IMR-90 (cell line): Measurements from ENCODE around the gene DRICH1. TPM values are rescaled to one million over a fixed set of nuclear protein-coding genes. Genes with fewer than 3 reads are reported as not detected.
"Not testable (repeated sequence)": the region's sequence is repeated elsewhere in the genome, so short reads cannot be mapped to it uniquely, and the experiment has no call there.

Source experiments
- ATAC-seq: fragments of 200-7000 bp; cut with Tn5 transposase; 2 replicates; pipeline ENCODE4 v1.9.1; 2020; ENCODE audit warnings: low read depth, mild to moderate bottlenecking, moderate library complexity
- BruUV-seq: library from RNA; stranded (reverse); fragments of 400-500 nt; replicated peaks from 2 replicates; lab custom pipeline; 2021; lab: Mats Ljungman, UMichigan
- CTCF ChIA-PET: fragments of 300-600 bp; formaldehyde crosslinking; extraction: SDS; loops from one replicate; lab custom pipeline; 2021; ENCODE audit warnings: antibody characterized with exemption; lab: Yijun Ruan, JAX
- POLR2A ChIA-PET: fragments of 300-600 bp; sonication (Branson Sonifier 250); formaldehyde crosslinking; loops from one replicate; lab custom pipeline; 2022; ENCODE audit warnings: antibody characterized with exemption; ENCODE audit not compliant: unreplicated experiment; lab: Charles Lee
- DNase-seq: peaks from one replicate; pipeline ENCODE4 v3.0.0; 2013
- H2AFZ ChIP-seq: replicated peaks from 2 replicates; pipeline ENCODE3; 2013; ENCODE audit warnings: low read length, mild to moderate bottlenecking; ENCODE audit not compliant: poor library complexity
- H2AK5ac ChIP-seq: 2 replicates; pipeline ENCODE4 v1.6.1; 2013; ENCODE audit warnings: low read depth, low read length, inconsistent platforms
- H2AK9ac ChIP-seq: replicated peaks from 2 replicates; pipeline ENCODE3; 2013; ENCODE audit warnings: mild to moderate bottlenecking, low read depth, low read length, moderate library complexity; ENCODE audit not compliant: poor library complexity
- H2BK120ac ChIP-seq: 2 replicates; pipeline ENCODE4 v1.6.1; 2013; ENCODE audit warnings: low read depth, low read length, inconsistent platforms
- H2BK15ac ChIP-seq: 3 replicates; pipeline ENCODE4 v1.6.1; 2013; ENCODE audit warnings: low read depth, low read length, inconsistent platforms
- H2BK20ac ChIP-seq: 2 replicates; pipeline ENCODE4 v1.6.1; 2013; ENCODE audit warnings: low read depth, mild to moderate bottlenecking, inconsistent platforms, low read length, moderate library complexity
- H2BK5ac ChIP-seq: 2 replicates; pipeline ENCODE4 v1.6.1; 2013; ENCODE audit warnings: mild to moderate bottlenecking, low read depth, low read length, inconsistent platforms; ENCODE audit not compliant: poor library complexity, severe bottlenecking
- H3K14ac ChIP-seq: replicated peaks from 2 replicates; pipeline ENCODE4 v1.6.1; 2013; ENCODE audit warnings: low read depth, low read length, inconsistent platforms
- H3K18ac ChIP-seq: 2 replicates; pipeline ENCODE4 v1.6.1; 2013; ENCODE audit warnings: low read depth, low read length, control low read depth
- H3K23ac ChIP-seq: 2 replicates; pipeline ENCODE4 v1.6.1; 2013; ENCODE audit warnings: low read depth, low read length, inconsistent platforms
- H3K27ac ChIP-seq: 2 replicates; pipeline ENCODE4 v1.5.1; 2013; ENCODE audit warnings: mild to moderate bottlenecking, control low read depth, low read length; ENCODE audit not compliant: insufficient read depth
- H3K27me3 ChIP-seq: 2 replicates; pipeline ENCODE4 v1.6.1; 2013; ENCODE audit warnings: low read length; ENCODE audit not compliant: control insufficient read depth, insufficient read depth
- H3K36me3 ChIP-seq: 2 replicates; pipeline ENCODE4 v1.6.1; 2013; ENCODE audit warnings: low read length, mixed read lengths; ENCODE audit not compliant: control insufficient read depth, insufficient read depth
- H3K4ac ChIP-seq: 2 replicates; pipeline ENCODE4 v1.6.1; 2013; ENCODE audit warnings: low read depth, low read length, inconsistent platforms
- H3K4me1 ChIP-seq: 2 replicates; pipeline ENCODE4 v1.6.1; 2013; ENCODE audit warnings: low read length, mixed read lengths; ENCODE audit not compliant: control insufficient read depth, insufficient read depth
- H3K4me2 ChIP-seq: 2 replicates; pipeline ENCODE4 v1.6.1; 2013; ENCODE audit warnings: low read depth, mild to moderate bottlenecking, control low read depth, low read length, moderate library complexity
- H3K4me3 ChIP-seq: 2 replicates; pipeline ENCODE4 v1.5.1; 2013; ENCODE audit warnings: low read depth, mild to moderate bottlenecking, control low read depth, low read length, moderate library complexity; ENCODE audit not compliant: insufficient read depth
- H3K56ac ChIP-seq: 2 replicates; pipeline ENCODE4 v1.6.1; 2013; ENCODE audit warnings: low read length, inconsistent platforms; ENCODE audit not compliant: insufficient read depth; ENCODE audit errors: extremely low read depth
- H3K79me1 ChIP-seq, 2 experiments: 2 replicates each; pipeline ENCODE4 v1.6.1; 2013; ENCODE audit warnings: low read length in 2 of 2, inconsistent platforms in 1 of 2, low read depth in 1 of 2
- H3K9ac ChIP-seq: 2 replicates; pipeline ENCODE4 v1.6.1; 2013; ENCODE audit warnings: low read depth, low read length, control low read depth
- H3K9me1 ChIP-seq: 2 replicates; pipeline ENCODE4 v1.6.1; 2013; ENCODE audit warnings: low read length, inconsistent platforms; ENCODE audit not compliant: insufficient read depth
- H3K9me3 ChIP-seq: 2 replicates; pipeline ENCODE4 v1.6.1; 2013; ENCODE audit warnings: low read length; ENCODE audit not compliant: control insufficient read depth, insufficient read depth
- H4K20me1 ChIP-seq: 2 replicates; pipeline ENCODE4 v1.6.1; 2013; ENCODE audit warnings: low read length, inconsistent platforms; ENCODE audit not compliant: insufficient read depth
- H4K5ac ChIP-seq: 2 replicates; pipeline ENCODE4 v1.6.1; 2013; ENCODE audit warnings: mild to moderate bottlenecking, low read depth, low read length, control low read depth
- H4K8ac ChIP-seq, 2 experiments: 2 replicates each; pipeline ENCODE4 v1.6.1; 2013; ENCODE audit warnings: low read depth in 2 of 2, low read length in 2 of 2, control low read depth in 1 of 2, inconsistent platforms in 1 of 2
- H4K91ac ChIP-seq: 2 replicates; pipeline ENCODE4 v1.6.1; 2013; ENCODE audit warnings: low read depth, low read length, inconsistent platforms; ENCODE audit not compliant: insufficient read depth
- MXI1 ChIP-seq: IDR thresholded peaks from 2 replicates; pipeline ENCODE4 v1.6.1; 2012; ENCODE audit warnings: low read depth, mild to moderate bottlenecking, low read length, moderate library complexity, borderline replicate concordance
- POLR2A ChIP-seq: IDR thresholded peaks from 2 replicates; pipeline ENCODE4 v1.6.1; 2012; ENCODE audit warnings: mild to moderate bottlenecking, low read depth, low read length
- RFX5 ChIP-seq: IDR thresholded peaks from 2 replicates; pipeline ENCODE4 v1.8.0; 2012; ENCODE audit warnings: low read depth, mild to moderate bottlenecking, low read length, moderate library complexity
- WGBS, 2 experiments: methylation state at CpG; one replicate each; pipeline versions ENCODE4 v1.1.5 to v1.1.7; 2013; ENCODE audit warnings: missing lambda C conversion rate in 2 of 2; ENCODE audit not compliant: insufficient read length in 1 of 2; ENCODE audit errors: extremely low coverage in 2 of 2; 5-methylcytosine and 5-hydroxymethylcytosine counted together
- dilution Hi-C: fragments of 300-500 bp; cut with HindIII; formaldehyde crosslinking; loops from one replicate; pipeline ENCODE4 v1.14.3; 2018; ENCODE audit warnings: low sequenced_read_pairs; ENCODE audit not compliant: unreplicated experiment
- in situ Hi-C: fragments of 300-500 bp; cut with MboI; formaldehyde crosslinking; loops from 3 replicates; pipeline ENCODE4 v1.14.3; 2019; ENCODE audit warnings: low sequenced_read_pairs, inconsistent platforms, mixed read lengths
- intact Hi-C: fragments of 100-400 bp; cut with micrococcal nuclease; formaldehyde crosslinking; loops from 2 replicates; pipeline ENCODE4 v1.10.0; 2022
- polyA plus RNA-seq, 3 experiments: library from polyadenylated mRNA; depleted of rRNA; stranded (reverse); fragments of >200 nt; gene quantifications; 2 replicates each; pipeline ENCODE4 v1.2.3, GENCODE V29; 2012; ENCODE audit warnings: low replicate concordance in 1 of 3
- total RNA-seq: library from RNA; depleted of rRNA; stranded (reverse); fragments of >200 nt; gene quantifications from 2 replicates; pipeline ENCODE4 v1.2.3, GENCODE V29; 2012

The DRICH1 gene
- total and polyA plus RNA-seq, 2 of the 4 experiments (the other 2 are of a cell fraction) = 0.14 TPM; not detected in 1

- Histone ChIP-seq H3K79me1 (no peaks in the 10 kb centered on the region), H3K27ac (no peak overlapping the region), H3K23ac (no peak overlapping the region), H3K36me3 (no peaks in the 10 kb centered on the region), H4K8ac (no peak overlapping the region), H2BK5ac (no peak overlapping the region), H3K9me1 (no peaks in the 10 kb centered on the region), H3K14ac (no peak overlapping the region), H3K27me3 (no peaks in the 10 kb centered on the region), H2AK9ac (no peak overlapping the region), H3K56ac (no peak overlapping the region), H2BK20ac (no peak overlapping the region), H4K20me1 (no peaks in the 10 kb centered on the region), H3K4me3 (no peak overlapping the region), H4K91ac (no peak overlapping the region), H3K4ac (no peak overlapping the region), H4K5ac (no peak overlapping the region), H2AK5ac (no peak overlapping the region), H3K4me2 (no peak overlapping the region), H2BK120ac (no peak overlapping the region), H3K18ac (no peak overlapping the region), H3K9me3 (no peaks in the 10 kb centered on the region), H3K4me1 (no peaks in the 10 kb centered on the region), H2BK15ac (no peak overlapping the region), H2AFZ (no peak overlapping the region), H3K9ac (no peak overlapping the region)
- no TSS peak for BruUV-seq
- ATAC-seq (no peak), DNase-seq (no peak)
- dilution Hi-C loops = no loop called here
- in situ Hi-C loops = no loop called here
- 88% methylated on average over 5 of the region's 16 CpGs; no CpG with 5 or more reads in 1 of the 2 experiments for WGBS, 2 experiments
- TF ChIP-seq RFX5 (no peak), POLR2A (no peak), MXI1 (no peak)
- POLR2A ChIA-PET = no interaction called here
- intact Hi-C loops = no loop called here
- CTCF ChIA-PET = no interaction called here
Observed at GRCh38 chr22:23670378-23671295, 38.5 kb upstream of the DRICH1 start.

- H3K14ac ChIP-seq, CTCF ChIA-PET, H3K56ac ChIP-seq, H4K20me1 ChIP-seq, H2BK5ac ChIP-seq, H2BK20ac ChIP-seq, H3K4me2 ChIP-seq, ATAC-seq, H3K27ac ChIP-seq, H4K8ac ChIP-seq, H3K9ac ChIP-seq, H2BK15ac ChIP-seq, H3K4me1 ChIP-seq, H2AFZ ChIP-seq, H3K9me1 ChIP-seq, H4K91ac ChIP-seq, intact Hi-C loops, H3K36me3 ChIP-seq, POLR2A ChIA-PET, H2BK120ac ChIP-seq, BruUV-seq, H3K9me3 ChIP-seq, H4K5ac ChIP-seq, in situ Hi-C loops, H3K18ac ChIP-seq, H3K27me3 ChIP-seq, DNase-seq, dilution Hi-C loops, H3K4me3 ChIP-seq, H3K23ac ChIP-seq, H2AK9ac ChIP-seq, H3K4ac ChIP-seq, H3K79me1 ChIP-seq, H2AK5ac ChIP-seq: not testable (repeated sequence)
- no CpG with 5 or more reads among the region's 4 CpGs for WGBS, 2 experiments
Observed at GRCh38 chr22:23660381-23660780, 28.3 kb upstream of the DRICH1 start.
